Activated CD4-positive, alpha-beta T cell treated with anti-CD3 and anti-CD28 coated beads for 36 hours (primary cell): Measurements from ENCODE around the gene LUC7L2. TPM values are rescaled to one million over a fixed set of nuclear protein-coding genes. Genes with fewer than 3 reads are reported as not detected.
"Not testable (repeated sequence)": the region's sequence is repeated elsewhere in the genome, so short reads cannot be mapped to it uniquely, and the experiment has no call there.

Source experiments
- ATAC-seq: fragments of 200-7000 bp; cut with Tn5 transposase; one replicate; pipeline ENCODE4 v1.10.0; 2021; ENCODE audit warnings: mild to moderate bottlenecking, moderate library complexity
- CTCF ChIA-PET: fragments of 350-600 bp; sonication (Branson Sonifier 250); formaldehyde crosslinking; loops from one replicate; lab custom pipeline; 2021; ENCODE audit warnings: antibody characterized with exemption; lab: Charles Lee
- POLR2A ChIA-PET: fragments of 350-600 bp; sonication (Branson Sonifier 250); formaldehyde crosslinking; loops from one replicate; lab custom pipeline; 2021; ENCODE audit warnings: antibody characterized with exemption, inconsistent platforms; lab: Charles Lee
- DNase-seq: peaks from one replicate; pipeline ENCODE4 v3.0.0-alpha.2; 2020
- H3K27ac Mint-ChIP-seq: one replicate; pipeline ENCODE4 v1.8.0; 2021; ENCODE audit warnings: mixed read lengths
- H3K27me3 Mint-ChIP-seq: one replicate; pipeline ENCODE4 v1.8.0; 2021; ENCODE audit warnings: mixed read lengths
- H3K36me3 Mint-ChIP-seq: one replicate; pipeline ENCODE4 v1.8.0; 2021; ENCODE audit warnings: low read depth, mixed read lengths
- H3K4me1 Mint-ChIP-seq: one replicate; pipeline ENCODE4 v1.8.0; 2021; ENCODE audit warnings: mixed read lengths
- H3K4me3 Mint-ChIP-seq: one replicate; pipeline ENCODE4 v1.8.0; 2021; ENCODE audit warnings: mild to moderate bottlenecking, moderate library complexity, mixed read lengths
- H3K9me3 Mint-ChIP-seq: one replicate; pipeline ENCODE4 v1.8.0; 2021; ENCODE audit warnings: low read depth, mixed read lengths
- intact Hi-C, 2 experiments: fragments of 100-400 bp; cut with DNase I in 1 of 2; cut with micrococcal nuclease in 1 of 2; formaldehyde crosslinking; loops; one replicate each; pipeline versions ENCODE4 v1.14.2 to v1.15.1; 2022 to 2024; cut with DNase I, micrococcal nuclease
- total RNA-seq, 2 experiments: library from RNA; stranded (reverse); gene quantifications; one replicate each; pipeline ENCODE4 v1.2.3, GENCODE V29; 2021

LUC7L2 gene
- total RNA-seq, 2 experiments from 2014 or later, result 124 to 126 TPM

- ATAC-seq, intact Hi-C loops, CTCF ChIA-PET, H3K9me3 Mint-ChIP-seq, H3K27ac Mint-ChIP-seq, DNase-seq, H3K4me3 Mint-ChIP-seq, H3K4me1 Mint-ChIP-seq, H3K27me3 Mint-ChIP-seq, POLR2A ChIA-PET, H3K36me3 Mint-ChIP-seq: not testable (repeated sequence)
Measured at GRCh38 chr7:139464511-139464910, 104.8 kb downstream of the LUC7L2 start.

DNA sequence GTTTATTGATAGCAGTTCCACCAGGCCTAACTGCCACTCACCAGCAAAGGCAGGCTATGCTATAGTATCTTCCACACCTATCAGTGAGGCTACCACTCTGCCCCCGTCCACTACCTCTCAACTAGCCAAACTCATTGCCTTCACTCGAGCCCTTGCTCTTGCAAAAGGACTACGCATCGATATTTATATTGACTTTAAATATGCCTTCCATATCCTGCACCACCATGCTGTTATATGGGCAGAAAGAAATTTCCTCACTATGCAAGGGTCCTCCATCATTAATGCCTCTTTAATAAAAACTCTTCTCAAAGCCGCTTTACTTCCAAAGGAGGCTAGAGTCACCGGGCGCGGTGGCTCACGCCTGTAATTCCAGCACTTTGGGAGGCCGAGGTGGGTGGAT lies 105.4 kb downstream of the LUC7L2 start:
- not testable (repeated sequence) for ATAC-seq
- CTCF ChIA-PET, result interaction anchor here (0.6 kb wide), 1 partner anchor 31 kb away, joined by 4 read pairs; no protein-coding TSS in a partner anchor

DNA sequence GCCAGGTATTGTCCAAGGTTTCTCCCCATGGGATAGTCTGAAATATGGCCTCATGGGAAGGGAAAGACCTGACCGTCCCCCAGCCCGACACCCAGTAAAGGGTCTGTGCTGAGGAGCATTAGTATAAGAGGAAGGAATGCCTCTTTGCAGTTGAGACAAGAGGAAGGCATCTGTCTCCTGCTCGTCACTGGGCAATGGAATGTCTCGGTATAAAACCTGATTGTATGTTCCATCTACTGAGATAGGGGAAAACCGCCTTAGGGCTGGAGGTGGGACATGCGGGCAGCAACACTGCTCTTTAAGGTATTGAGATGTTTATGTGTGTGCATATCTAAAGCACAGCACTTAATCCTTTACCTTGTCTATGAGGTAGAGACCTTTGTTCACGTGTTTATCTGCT lies 108.0 kb downstream of the LUC7L2 start:
- H3K4me3 Mint-ChIP-seq, intact Hi-C loops, H3K27me3 Mint-ChIP-seq, DNase-seq, POLR2A ChIA-PET, H3K9me3 Mint-ChIP-seq, H3K27ac Mint-ChIP-seq, H3K4me1 Mint-ChIP-seq, CTCF ChIA-PET, H3K36me3 Mint-ChIP-seq, ATAC-seq: not testable (repeated sequence)

More for the DNA sequence above, 105.4 kb downstream of the LUC7L2 start:
- POLR2A ChIA-PET, result interaction anchor here (0.6 kb wide), 1 partner anchor 1453 kb away, joined by 3 read pairs; no protein-coding TSS in a partner anchor
- H3K27ac Mint-ChIP-seq, H3K36me3 Mint-ChIP-seq, H3K4me1 Mint-ChIP-seq, H3K9me3 Mint-ChIP-seq, DNase-seq, intact Hi-C loops, H3K4me3 Mint-ChIP-seq, H3K27me3 Mint-ChIP-seq: not testable (repeated sequence)

- H3K27ac Mint-ChIP-seq, intact Hi-C loops, ATAC-seq, POLR2A ChIA-PET, CTCF ChIA-PET, H3K27me3 Mint-ChIP-seq, H3K4me1 Mint-ChIP-seq, DNase-seq, H3K9me3 Mint-ChIP-seq, H3K4me3 Mint-ChIP-seq, H3K36me3 Mint-ChIP-seq: not testable (repeated sequence)
Measured at GRCh38 chr7:139468281-139468680, 108.6 kb downstream of the LUC7L2 start.

DNA sequence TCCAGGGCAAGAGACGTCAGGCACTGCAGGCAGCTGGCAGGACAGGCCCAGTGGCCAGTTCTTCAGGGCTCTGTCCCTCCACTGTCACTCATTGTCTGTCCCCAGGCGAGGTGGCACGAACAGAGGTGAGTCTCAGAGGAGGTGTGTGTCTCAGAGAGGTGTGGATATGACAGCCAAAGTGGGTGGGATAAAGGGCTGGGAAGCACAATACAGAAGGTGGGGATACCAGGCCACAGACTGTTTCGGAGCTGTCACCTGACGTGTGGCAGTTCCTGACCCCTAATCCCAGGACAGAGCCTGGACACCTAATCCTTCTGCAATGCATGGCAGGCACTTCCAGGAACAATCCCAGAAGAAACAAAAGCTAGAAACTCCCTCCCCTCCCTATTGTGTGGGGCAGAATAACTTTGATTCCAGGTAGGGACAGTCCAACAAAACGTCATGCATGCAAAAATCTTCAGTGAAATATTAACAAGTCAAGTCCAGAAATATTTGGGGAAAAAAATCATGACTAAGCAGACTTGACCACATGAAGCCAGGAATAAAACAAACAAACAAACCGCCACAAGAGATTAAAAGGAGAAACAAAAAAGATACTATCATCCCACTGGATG lies 112.2 kb downstream of the LUC7L2 start:
- ChIA-PET CTCF (interaction anchor here (1.3 kb wide), 1 partner anchor 37 kb away, joined by 4 read pairs; no protein-coding TSS in a partner anchor), POLR2A (no interaction called here)
- DNase-seq (no peak), ATAC-seq (no peak)
- H3K27me3 Mint-ChIP-seq, result no peaks in the 10 kb centered on the region
- peaks cover 2% of the 10 kb centered on the region for H3K36me3 Mint-ChIP-seq
- H3K4me3 Mint-ChIP-seq, result no peak overlapping the region
- no peak overlapping the region for H3K27ac Mint-ChIP-seq
- intact Hi-C loops, result no loop called here
- H3K9me3 Mint-ChIP-seq, result peaks cover 5% of the 10 kb centered on the region
- H3K4me1 Mint-ChIP-seq, result no peaks in the 10 kb centered on the region

Other genes with a start within 250 kb of the LUC7L2 start
- 10 to 100 TPM in 1 of 2 experiments, 1 to 10 TPM in 1; 8.3 to 11.8 TPM for gene UBN2, start 128.7 kb upstream of the LUC7L2 start, total RNA-seq
- gene FMC1, start 18.6 kb upstream of the LUC7L2 start, total RNA-seq, result 1 to 10 TPM; 1.7 to 7.8 TPM
- gene KLRG2, start 123.8 kb downstream of the LUC7L2 start, total RNA-seq, result under 1 TPM; 0.60 to 0.62 TPM
- not detected for gene CLEC2L, start 163.8 kb downstream of the LUC7L2 start, total RNA-seq